IPS DF 6.9 (cell line): Measurements from ENCODE around the gene ACVRL1.

Experiments
- DNase-seq: peaks from one replicate; pipeline ENCODE4 v3.0.0-alpha.2; 2013; ENCODE audit warnings: low read depth, low spot score
- H3K27ac ChIP-seq: one replicate; pipeline ENCODE4 v1.5.1; 2013; ENCODE audit warnings: low read length, control low read depth
- H3K27me3 ChIP-seq: 2 replicates; pipeline ENCODE4 v1.6.1; 2013; ENCODE audit warnings: mild to moderate bottlenecking, low read length; ENCODE audit not compliant: control insufficient read depth, insufficient read depth
- H3K36me3 ChIP-seq: 2 replicates; pipeline ENCODE4 v1.6.1; 2013; ENCODE audit warnings: low read length; ENCODE audit not compliant: control insufficient read depth, insufficient read depth
- H3K4me1 ChIP-seq: 2 replicates; pipeline ENCODE4 v1.6.1; 2013; ENCODE audit warnings: low read length; ENCODE audit not compliant: control insufficient read depth, insufficient read depth
- H3K4me3 ChIP-seq: 2 replicates; pipeline ENCODE4 v1.5.1; 2013; ENCODE audit warnings: mild to moderate bottlenecking, low read length
- H3K9me3 ChIP-seq: 2 replicates; pipeline ENCODE4 v1.6.1; 2013; ENCODE audit warnings: low read length, inconsistent platforms; ENCODE audit not compliant: control insufficient read depth, insufficient read depth
- WGBS: extraction: QIAGEN DNeasy Blood & Tissue Kit; methylation state at CpG from one replicate; pipeline ENCODE4 v1.1.7; 2013; ENCODE audit warnings: mixed read lengths, missing lambda C conversion rate; ENCODE audit not compliant: insufficient read length, insufficient coverage; 5-methylcytosine and 5-hydroxymethylcytosine counted together

Gene ACVRL1

DNA sequence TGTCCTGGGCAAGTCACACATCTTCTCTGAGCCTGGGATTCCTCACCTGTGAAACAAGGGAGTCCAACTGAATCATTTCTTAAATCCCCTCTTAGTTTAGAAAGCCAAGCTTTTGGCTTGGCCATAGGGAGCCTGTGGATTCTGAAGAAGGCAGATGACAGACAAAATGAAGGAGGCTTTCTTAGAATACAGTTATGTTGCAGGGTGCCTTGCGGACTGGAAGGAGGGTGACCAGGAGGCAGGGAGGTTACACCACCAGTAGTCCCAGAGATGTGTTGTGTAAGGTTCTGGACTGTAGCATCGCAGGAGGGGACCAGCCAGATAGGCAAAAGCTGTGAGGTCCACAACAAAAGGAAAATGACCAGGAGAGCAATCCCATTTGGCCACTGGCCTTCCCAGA, 36.0 kb downstream of the ACVRL1 start:
- DNase-seq: no peak
- no peak overlapping the region for H3K27ac ChIP-seq
- no CpG with 5 or more reads among the region's 2 CpGs for WGBS
- peaks cover 2% of the 10 kb centered on the region; the same call in 1 of the 2 replicates for H3K27me3 ChIP-seq
- H3K36me3 ChIP-seq: no peaks in the 10 kb centered on the region
- H3K4me1 ChIP-seq: 0 out of 2 replicates have a peak, but pooled peaks cover 2% of the 10 kb centered on the region
- H3K4me3 ChIP-seq: no peak overlapping the region
- no peaks in the 10 kb centered on the region for H3K9me3 ChIP-seq

- Histone ChIP-seq H3K4me3 (no peak overlapping the region), H3K27ac (no peak overlapping the region), H3K4me1 (0 out of 2 replicates have a peak, but pooled peaks cover 2% of the 10 kb centered on the region), H3K27me3 (peaks cover 8% of the 10 kb centered on the region; the same call in 1 of the 2 replicates), H3K9me3 (no peaks in the 10 kb centered on the region), H3K36me3 (no peaks in the 10 kb centered on the region)
- WGBS: no CpG with 5 or more reads among the region's 1 CpG
- no peak for DNase-seq
Measured at GRCh38 chr12:51944608-51945233, 37.4 kb downstream of the ACVRL1 start.

DNA sequence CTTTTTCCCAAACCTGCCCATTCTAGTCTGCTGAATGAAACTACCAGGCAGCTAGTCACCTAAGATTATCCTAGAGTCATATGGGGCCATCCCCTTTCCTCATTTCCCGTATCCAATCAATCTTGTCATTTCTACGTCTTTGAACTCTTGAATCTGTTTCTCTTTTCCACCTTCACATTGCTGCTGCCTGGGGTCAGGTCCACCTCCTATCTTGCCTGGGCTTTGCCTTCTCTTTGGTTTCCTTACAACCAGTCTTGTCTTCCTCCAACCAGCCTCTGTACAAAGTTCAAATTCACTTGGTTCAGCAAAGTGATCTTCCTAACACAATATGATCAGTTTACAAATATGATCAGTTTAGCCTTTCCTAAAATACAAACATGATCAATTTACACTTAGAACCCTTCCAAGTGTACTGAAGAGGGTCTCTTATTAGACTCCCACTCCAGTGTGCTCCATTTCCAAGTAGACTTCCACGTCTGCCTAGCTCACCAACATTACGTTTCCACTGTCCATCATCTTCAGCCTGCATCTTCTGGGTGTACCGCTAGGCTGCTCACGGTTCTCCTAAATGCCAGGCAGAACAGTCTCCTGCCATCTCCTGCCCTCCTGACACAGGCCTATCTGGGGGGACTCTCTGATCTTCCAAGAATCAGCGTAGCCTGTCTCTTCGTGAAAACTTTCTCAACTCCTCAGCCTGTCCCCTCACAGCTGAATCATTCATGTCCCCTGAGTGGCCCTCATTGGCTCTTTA, 40.1 kb downstream of the ACVRL1 start:
- Histone ChIP-seq H3K4me1 (no peaks in the 10 kb centered on the region), H3K27me3 (peaks cover 16% of the 10 kb centered on the region; the same call in 1 of the 2 replicates), H3K9me3 (no peaks in the 10 kb centered on the region), H3K4me3 (no peak overlapping the region), H3K36me3 (no peaks in the 10 kb centered on the region), H3K27ac (no peak overlapping the region)
- DNase-seq: no peak
- WGBS: no CpG with 5 or more reads among the region's 8 CpGs

DNA sequence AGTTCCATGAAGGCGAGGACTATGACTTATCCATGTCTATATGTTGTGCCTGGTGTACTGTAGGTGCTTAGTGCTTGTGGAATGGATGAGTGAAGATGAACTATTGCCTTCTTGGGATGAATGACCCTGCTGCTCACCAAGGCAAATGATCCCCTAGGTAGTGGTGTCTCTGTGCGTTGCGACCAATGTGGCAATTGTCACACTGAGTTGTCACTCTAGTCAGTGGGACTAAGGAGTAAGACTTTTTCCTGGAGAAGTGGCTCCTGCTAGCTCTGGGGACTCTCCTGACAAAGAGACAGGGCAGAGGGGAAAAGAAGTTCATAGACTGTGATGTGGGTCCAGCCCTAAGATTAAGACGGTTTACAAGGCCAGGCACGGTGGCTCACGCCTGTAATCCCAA, 40.8 kb downstream of the ACVRL1 start:
- Histone ChIP-seq H3K36me3 (no peaks in the 10 kb centered on the region), H3K9me3 (no peaks in the 10 kb centered on the region), H3K27me3 (peaks cover 20% of the 10 kb centered on the region; the same call in 1 of the 2 replicates), H3K27ac (no peak overlapping the region), H3K4me3 (no peak overlapping the region), H3K4me1 (no peaks in the 10 kb centered on the region)
- no CpG with 5 or more reads among the region's 6 CpGs for WGBS
- no peak for DNase-seq

DNA sequence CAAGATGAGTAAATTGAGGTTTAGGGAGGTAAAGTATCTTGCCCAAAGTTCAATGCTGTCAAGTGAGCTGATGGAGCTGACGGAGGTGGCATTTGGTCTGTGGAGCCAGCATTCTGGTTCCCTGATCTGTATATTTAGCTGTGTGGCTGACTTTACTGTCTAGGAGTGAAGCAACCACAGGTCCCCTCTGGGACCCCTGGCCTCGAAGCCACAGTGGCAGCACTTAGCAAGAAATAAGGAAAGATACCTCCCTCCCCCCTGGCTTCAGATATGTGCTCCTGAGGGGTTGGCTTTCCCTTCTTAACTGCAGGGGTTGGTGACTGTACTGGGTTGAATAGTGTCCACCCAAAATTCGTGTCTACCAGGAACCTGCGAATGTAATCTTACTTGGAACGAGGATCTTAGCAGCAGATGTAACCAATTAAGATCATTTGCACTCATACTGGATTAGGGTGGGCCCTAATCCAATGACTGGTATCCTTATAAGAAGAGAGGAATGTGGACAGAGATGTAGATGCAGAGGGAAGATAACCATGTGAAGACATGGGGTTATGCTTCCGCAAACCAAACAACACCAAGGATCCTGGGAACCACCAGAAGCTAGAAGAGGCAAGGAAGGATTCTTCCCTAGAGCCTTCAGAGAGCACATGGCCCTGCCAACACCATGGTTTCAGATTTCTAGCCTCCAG, 42.2 kb downstream of the ACVRL1 start:
- H3K9me3 ChIP-seq: no peaks in the 10 kb centered on the region
- H3K36me3 ChIP-seq: no peaks in the 10 kb centered on the region
- no peak overlapping the region for H3K27ac ChIP-seq
- H3K4me3 ChIP-seq: no peak overlapping the region
- no peaks in the 10 kb centered on the region for H3K4me1 ChIP-seq
- peaks cover 22% of the 10 kb centered on the region; the same call in 1 of the 2 replicates for H3K27me3 ChIP-seq
- WGBS: no CpG with 5 or more reads among the region's 6 CpGs
- no peak for DNase-seq

GRCh38 chr12:51950682-51951198, 43.4 kb downstream of the ACVRL1 start:
- DNase-seq: no peak
- Histone ChIP-seq H3K4me3 (peak overlapping the region; percentile 42; the same call in 1 of the 2 replicates), H3K4me1 (no peaks in the 10 kb centered on the region), H3K9me3 (no peaks in the 10 kb centered on the region), H3K27me3 (peaks cover 22% of the 10 kb centered on the region; the same call in 1 of the 2 replicates), H3K27ac (no peak overlapping the region), H3K36me3 (no peaks in the 10 kb centered on the region)
- WGBS: no CpG with 5 or more reads among the region's 5 CpGs

DNA sequence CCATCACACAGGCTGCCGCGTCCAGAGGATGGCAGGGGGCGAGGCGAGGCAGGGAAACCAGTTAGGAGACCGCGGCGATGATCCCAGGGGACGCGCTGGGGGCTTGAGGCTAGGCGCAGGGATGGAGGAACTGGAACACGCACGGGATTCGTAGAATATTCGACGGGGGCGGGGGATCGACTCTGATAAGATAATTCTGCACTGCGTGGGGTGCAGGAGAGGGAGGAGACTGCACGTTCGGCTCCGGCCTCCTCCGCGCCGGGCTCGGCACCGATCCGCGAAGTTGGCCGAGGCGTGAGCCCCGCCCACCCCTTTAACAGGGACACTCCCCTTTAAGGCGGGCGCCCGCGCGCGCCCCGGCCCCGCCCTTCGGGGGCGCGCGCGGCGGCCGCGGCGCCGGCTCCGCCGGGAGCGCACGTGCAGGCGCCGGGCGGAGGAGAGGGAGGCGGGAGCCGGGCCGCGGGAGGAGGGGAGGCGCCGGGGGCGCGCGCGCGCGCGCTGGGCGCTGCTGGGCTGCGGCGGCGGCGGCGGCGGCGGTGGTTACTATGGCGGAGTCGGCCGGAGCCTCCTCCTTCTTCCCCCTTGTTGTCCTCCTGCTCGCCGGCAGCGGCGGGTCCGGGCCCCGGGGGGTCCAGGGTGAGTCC, 44.0 kb downstream of the ACVRL1 start, which contains the start of gene ACVR1B:
ACVR1B (plus strand) TSS at position 501 of the 644 bp plus-strand sequence; CDS start at position 546, 45 bp downstream.
- Histone ChIP-seq H3K27ac (no peak within 1 kb of the TSS), H3K9me3 (no peaks in the 10 kb centered on the region), H3K27me3 (peaks cover 22% of the 10 kb centered on the region; the same call in 1 of the 2 replicates), H3K4me3 (peak within 1 kb of the TSS; percentile 77), H3K4me1 (no peaks in the 10 kb centered on the region), H3K36me3 (no peaks in the 10 kb centered on the region)
- DNase-seq: peak; percentile 41
- no CpG with 5 or more reads among the region's 86 CpGs for WGBS

DNA sequence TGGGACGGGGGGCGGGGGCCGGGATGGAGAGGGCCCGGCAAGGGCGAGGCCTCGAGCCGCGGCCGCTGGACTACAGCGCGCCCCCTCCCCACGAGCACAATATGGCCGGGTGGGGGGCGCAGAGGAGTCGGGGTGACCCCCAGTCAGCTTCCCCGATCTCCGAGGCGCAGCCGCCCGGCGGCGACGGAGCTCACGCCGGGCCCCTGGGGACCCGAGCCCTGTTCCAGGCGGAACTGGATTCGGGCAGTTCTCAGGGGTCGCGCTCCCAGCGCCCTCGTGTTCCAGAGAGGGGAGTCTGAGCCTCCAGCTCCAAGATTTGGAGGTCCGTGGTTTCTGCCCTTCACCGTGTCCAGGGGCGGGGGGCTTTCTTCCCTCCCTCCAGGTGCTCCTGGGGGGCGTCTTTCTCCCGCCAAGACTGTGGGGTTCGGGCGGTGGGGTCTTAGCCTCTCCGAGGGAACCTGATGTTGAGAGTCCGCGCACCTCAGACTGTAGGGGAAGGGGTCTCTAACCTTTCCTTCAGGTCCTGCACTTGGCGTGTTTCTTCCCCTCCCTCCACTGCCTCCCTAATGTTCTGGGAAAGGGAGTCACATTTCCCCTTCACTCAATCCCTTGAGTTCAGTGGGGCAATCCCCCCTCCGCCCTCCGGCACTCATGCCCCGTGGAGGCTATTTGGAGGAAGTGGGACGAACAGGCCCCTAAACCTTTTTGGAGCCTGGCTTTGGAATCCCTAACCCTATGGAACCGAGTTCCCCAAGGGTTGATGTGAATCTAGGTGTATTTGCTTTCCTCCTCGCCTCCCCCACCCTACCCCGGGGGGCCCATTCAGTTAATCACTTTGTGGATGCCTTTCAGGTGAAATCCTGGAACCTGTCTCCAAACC, 44.8 kb downstream of the ACVRL1 start:
- Histone ChIP-seq H3K4me1 (no peaks in the 10 kb centered on the region), H3K4me3 (peak overlapping the region; percentile 77), H3K27me3 (peaks cover 22% of the 10 kb centered on the region; the same call in 1 of the 2 replicates), H3K36me3 (no peaks in the 10 kb centered on the region), H3K27ac (no peak overlapping the region), H3K9me3 (no peaks in the 10 kb centered on the region)
- no peak for DNase-seq
- WGBS: no CpG with 5 or more reads among the region's 50 CpGs

- Histone ChIP-seq H3K36me3 (no peaks in the 10 kb centered on the region), H3K27me3 (peaks cover 20% of the 10 kb centered on the region; the same call in 1 of the 2 replicates), H3K4me3 (no peak overlapping the region), H3K4me1 (no peaks in the 10 kb centered on the region), H3K9me3 (no peaks in the 10 kb centered on the region), H3K27ac (no peak overlapping the region)
- no CpG with 5 or more reads among the region's 8 CpGs for WGBS
- no peak for DNase-seq
Measured at GRCh38 chr12:51953089-51953488, 45.8 kb downstream of the ACVRL1 start.
